ENCODE data around the gene TMEM69.

DNA sequence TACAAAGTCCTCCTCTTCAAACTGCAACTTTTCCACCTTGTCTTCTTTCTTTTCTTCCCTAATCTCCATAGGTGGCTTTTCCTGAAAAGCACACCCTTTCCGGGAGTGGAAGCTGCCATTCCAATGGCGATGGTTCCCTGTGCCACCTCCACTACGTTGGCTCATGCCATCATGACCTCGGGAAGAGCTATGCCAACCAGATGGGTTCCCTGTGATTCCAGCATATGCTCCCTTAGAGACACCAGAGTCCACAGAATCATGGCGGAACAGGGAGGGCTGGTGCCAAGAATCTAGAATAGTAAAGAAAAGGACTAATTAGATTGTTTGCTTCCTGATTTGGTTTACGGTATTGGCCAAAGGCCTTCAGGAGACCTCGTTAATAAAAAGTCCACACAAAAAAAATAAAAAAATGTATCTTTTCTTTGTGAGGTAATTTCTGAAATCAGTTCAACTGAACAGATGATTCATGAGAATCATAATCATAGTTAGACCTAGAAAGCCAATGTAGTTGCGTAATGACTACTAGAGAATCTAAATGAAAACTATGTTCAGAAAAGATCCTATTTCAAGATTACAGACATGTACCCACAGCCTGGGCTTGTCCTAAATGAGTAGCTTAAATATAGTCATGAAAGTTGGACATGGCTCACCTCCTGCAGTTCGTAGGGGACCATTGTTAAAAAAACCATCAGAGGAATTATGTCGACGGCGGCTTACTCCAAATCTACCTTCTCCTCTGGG lies 33.3 kb upstream of the TMEM69 start:
- TF ChIP-seq, protein P1, sequence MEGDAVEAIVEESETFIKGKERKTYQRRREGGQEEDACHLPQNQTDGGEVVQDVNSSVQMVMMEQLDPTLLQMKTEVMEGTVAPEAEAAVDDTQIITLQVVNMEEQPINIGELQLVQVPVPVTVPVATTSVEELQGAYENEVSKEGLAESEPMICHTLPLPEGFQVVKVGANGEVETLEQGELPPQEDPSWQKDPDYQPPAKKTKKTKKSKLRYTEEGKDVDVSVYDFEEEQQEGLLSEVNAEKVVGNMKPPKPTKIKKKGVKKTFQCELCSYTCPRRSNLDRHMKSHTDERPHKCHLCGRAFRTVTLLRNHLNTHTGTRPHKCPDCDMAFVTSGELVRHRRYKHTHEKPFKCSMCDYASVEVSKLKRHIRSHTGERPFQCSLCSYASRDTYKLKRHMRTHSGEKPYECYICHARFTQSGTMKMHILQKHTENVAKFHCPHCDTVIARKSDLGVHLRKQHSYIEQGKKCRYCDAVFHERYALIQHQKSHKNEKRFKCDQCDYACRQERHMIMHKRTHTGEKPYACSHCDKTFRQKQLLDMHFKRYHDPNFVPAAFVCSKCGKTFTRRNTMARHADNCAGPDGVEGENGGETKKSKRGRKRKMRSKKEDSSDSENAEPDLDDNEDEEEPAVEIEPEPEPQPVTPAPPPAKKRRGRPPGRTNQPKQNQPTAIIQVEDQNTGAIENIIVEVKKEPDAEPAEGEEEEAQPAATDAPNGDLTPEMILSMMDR (IDR thresholded peaks at IDR 0.05), result no peak
- no peak for TF ChIP-seq POLR2A (IDR thresholded peaks at IDR 0.05)

Data from right lobe of liver (tissue), 4 donors.